HepG2 (cell line): ENCODE data around the gene NUDT6. TPM values are rescaled to one million over a fixed set of nuclear protein-coding genes. Genes with fewer than 3 reads are reported as not detected.

ENCODE experiments used
- polyA plus RNA-seq, 8 experiments: library from polyadenylated mRNA; depleted of rRNA in 3 of 8; stranded (reverse) in 7 of 8; unstranded in 1 of 8; fragments of >200 nt; fragmentation: Illumina TruSeq in 4 of 8; extraction: Trizol in 4 of 8; gene quantifications; 2 replicates each; pipeline versions ENCODE4 v1.2.1 to v1.2.3, GENCODE V29; 2011 to 2016; ENCODE audit warnings: low read depth in 4 of 8, missing spikeins in 1 of 8, mixed read lengths in 1 of 8; ENCODE audit not compliant: insufficient read depth in 1 of 8
- total RNA-seq, 5 experiments: library from RNA; depleted of rRNA; stranded (reverse); fragments of >200 nt; fragmentation: Illumina TruSeq; extraction: Trizol; gene quantifications; 2 replicates each; pipeline ENCODE4 v1.2.3, GENCODE V29; 2016; ENCODE audit warnings: low read depth in 1 of 5

NUDT6 gene
- total and polyA plus RNA-seq, 2 of the 13 experiments (the other 11 are each of a cell fraction or from before 2014, with no cell fraction given) = 4.8 to 8.3 TPM

Other genes starting within 250 kb of the NUDT6 start
- 1.7 and 2.1 TPM in 2 replicates for gene BBS12, start 189.9 kb downstream of the NUDT6 start, total RNA-seq (2016; rRNA removed; fragmentation: Illumina TruSeq; extraction: Trizol)
- gene BBS12, start 189.9 kb downstream of the NUDT6 start, polyA plus RNA-seq (2011; rRNA removed) = 0.29 and 0.32 TPM in 2 replicates
- 0.02 and 0.04 TPM in 2 replicates for gene FGF2, start 95.8 kb downstream of the NUDT6 start, total RNA-seq (2016; rRNA removed; fragmentation: Illumina TruSeq; extraction: Trizol)
- gene FGF2, start 95.8 kb downstream of the NUDT6 start, polyA plus RNA-seq (2011; rRNA removed) = 0.01 TPM in 2 replicates